HG02870 (cell line): ENCODE measurements around the gene CBX2.

Experiments
- ATAC-seq: cut with Tn5 transposase; IDR thresholded peaks from one replicate; pipeline ENCODE4 v1.9.1; 2021; ENCODE audit warnings: mild to moderate bottlenecking, moderate library complexity; ENCODE audit not compliant: unreplicated experiment

Gene CBX2

GRCh38 chr17:79811011-79811867 lies 33.3 kb downstream of the CBX2 start:
- no peak for ATAC-seq

DNA sequence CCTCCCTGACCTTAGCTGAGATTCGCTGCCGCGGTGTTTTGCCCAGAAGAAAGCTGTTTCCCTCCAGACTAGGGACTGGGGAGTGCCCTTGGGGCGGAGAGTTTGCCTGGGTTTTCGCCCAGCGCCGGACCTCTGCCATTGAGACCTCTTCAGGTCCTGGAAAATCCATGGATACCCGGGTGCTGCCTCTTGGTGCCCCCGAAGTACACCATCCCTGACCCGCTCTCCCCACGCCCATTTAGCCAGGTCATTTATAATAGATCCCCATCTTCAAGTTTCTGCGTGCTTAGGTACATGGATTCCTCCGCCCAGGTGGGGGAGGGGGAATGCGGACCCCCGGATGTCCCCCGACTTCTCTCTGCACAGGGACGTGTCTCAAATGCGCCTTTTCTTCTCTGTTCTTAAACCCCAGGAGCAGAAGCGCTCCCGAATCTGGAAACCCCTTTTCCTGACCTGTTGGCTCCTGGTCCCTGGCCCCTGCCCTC lies 34.0 kb downstream of the CBX2 start:
- ATAC-seq = no peak

DNA sequence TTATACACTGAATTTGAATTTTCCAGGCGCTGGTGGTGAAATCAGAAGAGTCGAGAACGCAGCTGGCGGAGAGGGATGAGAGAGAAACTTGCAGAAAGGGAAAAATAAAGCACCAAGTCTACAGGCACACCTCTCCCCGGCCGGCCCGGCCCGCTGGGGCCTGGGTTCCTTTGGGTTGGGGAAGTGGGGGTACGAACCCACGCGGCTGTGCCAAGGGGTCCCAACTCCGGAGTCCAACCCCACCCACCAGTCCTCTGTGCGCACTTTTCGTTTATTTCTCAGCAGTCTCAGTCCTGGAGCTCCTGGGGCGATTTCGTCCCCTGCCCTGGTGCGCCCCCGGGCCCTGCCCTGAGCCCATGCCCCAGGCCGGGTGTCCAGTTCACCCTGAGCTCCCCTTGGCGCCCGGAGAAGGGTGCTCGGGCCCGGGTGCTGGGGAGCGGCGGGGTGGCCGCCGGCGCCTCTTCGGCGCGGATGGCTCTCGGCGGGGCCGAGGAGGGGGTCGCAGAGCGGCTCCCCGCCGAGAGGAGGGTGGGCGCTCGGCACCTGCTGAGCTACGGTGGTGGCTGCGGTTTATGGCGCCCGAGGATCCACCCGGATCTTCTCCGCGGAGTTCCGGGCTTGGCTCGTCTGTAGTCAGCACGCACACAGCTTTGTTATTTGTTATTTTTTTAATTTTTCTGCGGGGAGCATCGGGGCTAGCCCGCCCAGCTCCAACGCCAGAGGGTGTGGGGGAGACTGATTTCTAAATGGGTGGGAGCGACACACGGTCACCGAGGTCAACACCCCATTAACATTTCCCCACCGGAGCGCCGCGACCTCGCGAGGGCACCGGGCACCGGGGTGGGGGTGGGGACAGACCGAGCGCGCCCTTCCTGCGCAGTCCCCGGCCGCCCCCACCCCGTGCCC lies 34.7 kb downstream of the CBX2 start:
- no peak for ATAC-seq

DNA sequence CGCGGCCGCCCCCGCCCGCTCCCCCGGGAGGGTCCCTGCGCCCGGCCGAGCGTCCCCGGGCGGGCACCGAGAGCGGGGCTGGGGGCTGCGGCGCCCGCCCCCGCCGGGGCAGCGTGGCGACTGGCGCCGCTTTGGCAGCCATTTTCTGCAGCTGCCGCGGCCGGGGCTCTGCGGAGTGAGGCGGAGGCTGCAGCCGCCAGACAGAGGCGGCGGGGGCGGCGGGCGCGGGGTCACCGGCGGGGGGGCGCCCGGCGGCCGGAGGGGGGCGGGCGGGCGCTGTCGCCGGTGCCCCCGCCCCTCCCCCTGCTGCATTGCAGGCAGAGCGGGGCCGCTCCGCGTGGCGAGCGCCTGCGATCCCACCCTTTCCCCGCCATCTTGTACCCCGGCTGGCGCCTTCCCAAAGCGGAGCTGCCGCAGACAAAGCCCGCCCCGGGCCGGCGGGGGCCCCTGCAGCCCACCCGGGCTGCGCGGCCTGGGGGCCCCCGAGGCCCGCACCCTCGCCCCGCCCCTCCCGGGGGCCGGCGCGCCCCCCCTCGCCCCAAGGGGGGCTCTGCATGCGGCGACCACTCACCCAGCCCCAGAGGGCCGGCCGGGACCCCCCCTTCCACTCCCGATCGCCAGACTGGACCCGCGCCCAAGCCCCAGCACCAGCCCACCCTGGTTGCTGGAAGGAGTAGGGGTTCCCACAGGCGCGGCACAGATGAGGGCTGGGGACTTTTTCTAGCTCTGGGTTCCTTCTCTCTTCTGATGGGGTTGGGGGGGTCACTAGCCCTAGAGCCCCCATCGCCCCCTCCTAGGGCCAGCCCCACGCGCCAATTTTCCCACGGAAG lies 35.6 kb downstream of the CBX2 start:
- no peak for ATAC-seq

DNA sequence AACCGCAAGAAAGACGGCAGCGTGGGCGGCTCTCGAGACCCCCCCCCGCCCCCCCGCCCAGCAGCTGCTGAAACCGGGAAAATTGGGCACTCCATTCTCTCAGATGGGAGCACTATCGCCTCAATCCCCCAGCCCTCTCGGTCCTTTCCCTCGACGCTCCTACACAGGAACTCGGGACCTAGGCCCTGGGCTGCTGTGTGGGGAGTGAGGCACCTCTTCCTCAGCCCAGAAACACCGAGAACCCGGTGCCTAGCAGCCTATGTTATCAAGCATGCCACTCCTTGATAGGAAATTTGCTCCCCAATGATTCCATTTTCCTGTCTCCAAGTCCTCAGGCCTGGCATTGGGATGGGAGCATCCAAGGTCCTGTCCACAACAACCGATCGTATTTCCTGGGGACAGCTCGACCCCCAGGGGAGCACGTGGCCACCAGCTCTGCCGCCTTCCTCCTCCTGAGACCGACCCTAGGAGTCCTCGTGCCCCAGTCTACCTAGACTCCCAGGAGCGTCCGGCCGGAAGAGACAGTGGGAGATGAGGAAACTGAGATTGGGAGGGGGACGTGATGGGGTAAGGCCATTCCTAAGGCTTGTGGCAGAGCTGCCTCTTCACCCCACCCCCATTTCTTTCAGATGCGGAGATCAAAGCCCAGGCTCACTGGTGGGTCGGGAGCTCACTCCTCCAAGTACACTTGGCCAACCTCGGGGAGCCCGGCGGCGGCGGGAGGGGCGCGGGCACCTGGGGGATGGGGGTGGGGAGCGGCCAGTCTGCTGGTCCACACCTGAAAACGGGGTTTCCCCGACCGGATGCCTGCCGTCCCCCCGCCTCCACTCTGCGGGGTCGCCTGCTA lies 36.4 kb downstream of the CBX2 start:
- no peak for ATAC-seq

GRCh38 chr17:79814974-79815835 lies 37.3 kb downstream of the CBX2 start:
- ATAC-seq = no peak

DNA sequence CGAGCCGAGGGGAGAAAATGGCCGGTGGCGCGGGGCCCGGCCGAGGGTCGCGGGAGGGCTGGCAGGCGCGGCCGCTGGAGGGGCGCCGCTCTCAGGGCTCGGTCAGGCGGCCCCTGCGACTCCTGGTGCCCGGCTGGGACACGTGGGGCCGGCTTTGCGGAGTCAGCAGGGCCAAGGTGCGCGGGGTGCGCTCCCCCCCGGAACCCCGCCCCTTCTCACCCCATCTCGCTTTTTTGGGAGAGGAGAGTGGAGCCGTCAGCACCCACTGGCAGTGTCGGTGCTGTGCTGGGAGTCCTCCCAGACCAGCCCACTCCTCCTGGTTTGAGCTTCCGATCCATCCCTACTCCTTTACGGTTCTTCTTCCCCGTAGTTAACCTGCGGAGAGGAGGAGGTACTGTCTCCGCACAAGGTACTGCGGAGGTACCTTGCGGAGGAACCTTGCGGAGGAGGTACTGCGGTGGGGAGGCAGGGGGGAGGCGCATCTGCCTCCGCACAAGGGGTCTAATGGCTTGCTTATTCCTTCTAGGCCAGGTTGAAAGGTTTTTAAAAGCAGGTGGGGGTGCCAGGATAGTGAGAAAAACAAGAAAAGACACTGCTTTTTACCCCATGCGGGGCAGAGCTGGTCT lies 38.0 kb downstream of the CBX2 start:
- no peak for ATAC-seq

GRCh38 chr17:79818026-79818758 lies 40.2 kb downstream of the CBX2 start:
- ATAC-seq = no peak

DNA sequence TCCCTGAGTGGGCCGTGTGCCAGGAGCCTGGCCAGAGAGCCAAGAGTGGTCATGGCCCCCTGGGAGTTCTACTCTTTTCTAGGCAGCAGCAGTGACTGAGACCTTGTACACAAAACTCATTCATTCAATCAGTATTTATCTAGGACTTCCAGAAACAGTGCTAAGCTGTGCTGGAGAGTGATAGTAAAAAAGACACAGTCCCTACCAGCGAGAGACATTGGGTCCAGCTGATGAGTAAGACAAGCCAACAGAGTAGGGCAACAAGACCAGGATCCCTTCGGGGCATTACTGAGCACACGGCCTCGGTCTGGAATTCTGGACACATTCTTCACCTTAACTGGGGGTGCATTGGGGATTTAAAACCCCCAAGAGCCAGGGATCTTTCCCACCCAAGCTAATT lies 41.1 kb downstream of the CBX2 start:
- ATAC-seq = no peak

DNA sequence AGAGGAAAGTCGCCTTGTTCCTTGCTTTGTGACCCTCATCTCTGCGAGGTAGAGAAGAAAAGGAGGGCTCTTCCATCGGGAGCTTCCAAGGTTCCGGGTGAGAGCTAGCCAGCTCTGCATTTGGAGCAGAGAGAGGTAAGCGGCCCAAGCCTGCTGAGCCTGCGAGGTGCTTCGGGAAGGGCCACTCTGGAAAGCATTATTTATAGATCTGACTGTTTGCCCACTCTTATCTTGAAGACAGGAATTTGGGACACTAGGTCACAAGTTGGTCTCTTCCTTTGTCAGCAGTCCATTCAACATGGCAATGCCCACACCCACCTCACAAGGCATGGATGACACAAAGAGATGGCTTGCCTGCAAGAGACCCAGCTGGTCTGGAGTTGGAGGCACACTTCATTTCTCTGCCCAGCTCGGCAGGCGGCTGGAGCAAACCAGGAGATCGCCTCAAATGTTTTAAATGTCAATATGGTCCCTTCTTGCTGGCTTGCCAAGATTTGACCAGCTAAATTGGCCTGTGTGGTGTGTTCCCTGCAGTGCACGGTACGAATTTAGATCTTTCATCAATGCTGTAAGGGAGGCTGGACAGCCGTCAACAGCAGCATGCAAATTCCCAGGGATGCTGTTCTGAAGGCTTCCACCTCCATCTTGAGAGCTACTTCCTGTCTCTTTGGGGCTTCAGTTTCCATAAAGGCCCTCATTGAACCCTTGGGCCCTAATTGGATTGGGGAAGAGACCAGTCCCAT lies 41.8 kb downstream of the CBX2 start:
- ATAC-seq = no peak

DNA sequence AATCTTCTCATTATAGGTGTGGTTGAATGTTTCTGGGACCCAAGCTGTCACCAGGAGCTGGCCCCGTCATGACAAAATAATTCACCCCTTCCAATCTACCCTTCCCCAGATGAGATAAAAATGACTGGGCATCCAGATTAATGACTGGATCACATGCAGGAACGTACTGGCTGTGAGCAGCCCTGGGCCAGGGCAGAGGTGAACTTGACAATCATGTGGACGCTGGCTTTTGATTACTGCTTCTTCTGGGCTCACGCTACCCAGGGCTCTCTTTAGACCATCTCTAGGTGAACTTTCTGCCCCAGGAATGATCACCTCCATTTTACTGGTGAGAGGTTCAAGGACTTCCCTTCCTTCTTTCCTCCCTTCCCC lies 43.0 kb downstream of the CBX2 start:
- no peak for ATAC-seq

DNA sequence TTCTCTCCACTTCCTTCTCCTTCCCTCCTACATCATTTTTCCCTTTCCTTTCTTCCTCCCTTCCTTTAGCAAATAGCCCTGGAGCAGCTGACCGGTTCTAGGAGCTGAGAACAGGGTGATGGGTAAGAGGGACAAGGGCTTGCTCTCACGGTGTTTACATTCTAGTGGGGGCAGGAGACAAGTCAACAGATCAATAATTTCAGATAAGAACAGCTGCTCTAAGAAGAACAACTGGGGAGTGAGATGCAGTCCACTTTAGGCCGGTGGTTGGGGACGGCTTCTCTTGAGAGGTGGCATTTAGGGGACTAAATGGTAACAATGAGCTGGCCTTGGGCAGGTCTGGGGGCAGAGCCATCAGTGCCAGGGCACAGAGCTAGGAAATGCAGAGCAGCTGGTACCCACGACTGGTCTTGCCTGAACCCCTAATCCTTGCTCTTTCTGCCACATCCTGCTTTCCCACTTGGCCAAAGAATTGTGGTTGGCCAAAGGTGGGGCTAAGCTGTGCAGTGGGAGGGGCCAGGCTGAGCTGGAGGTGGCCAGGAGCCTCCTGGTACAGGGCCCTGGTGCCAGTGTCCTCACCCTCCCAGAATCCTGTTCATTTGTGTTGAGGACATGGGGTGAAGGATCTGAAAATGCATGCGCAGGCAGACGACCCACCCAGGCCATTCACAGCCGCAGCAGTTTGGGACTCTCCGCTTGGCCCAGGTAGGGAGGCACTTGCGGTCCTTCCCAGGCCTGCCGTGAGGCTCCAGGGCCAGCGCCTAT lies 43.6 kb downstream of the CBX2 start:
- no peak for ATAC-seq

- ATAC-seq = no peak
Observed at GRCh38 chr17:79822583-79823124, 44.7 kb downstream of the CBX2 start.

- no peak for ATAC-seq
Observed at GRCh38 chr17:79824234-79824633, 46.3 kb downstream of the CBX2 start.

- no peak for ATAC-seq
Observed at GRCh38 chr17:79824893-79825579, 47.1 kb downstream of the CBX2 start.

GRCh38 chr17:79825580-79825921 lies 47.6 kb downstream of the CBX2 start:
- ATAC-seq = no peak
